ENCODE data around the gene SRP14.
A peak's percentile ranks its signal among the peaks of the same experiment; 100 is the strongest.
"Not testable (repeated sequence)": the region's sequence is repeated elsewhere in the genome, so short reads cannot be mapped to it uniquely, and the experiment has no call there.

SRP14 gene

GRCh38 chr15:40075298-40076044 lies 36.5 kb upstream of the SRP14 start:
- WGBS: 88% methylated on average over 18 of the region's 18 CpGs
- Histone ChIP-seq H3K9me3 (ENCODE audit: insufficient read depth, low read depth, low read length) (no peaks in the 10 kb centered on the region), H3K36me3 (ENCODE audit: insufficient read depth, low read length) (no peaks in the 10 kb centered on the region), H3K4me3 (ENCODE audit: low read length) (no peak overlapping the region), H3K4me1 (ENCODE audit: insufficient read depth, low read length) (peaks cover 5% of the 10 kb centered on the region; the same call in 1 of the 2 replicates), H3K27ac (ENCODE audit: low read depth, low read length) (no peak overlapping the region), H3K9ac (ENCODE audit: low read depth, low read length) (no peak overlapping the region), H3K27me3 (ENCODE audit: insufficient read depth, low read length) (peaks cover 5% of the 10 kb centered on the region; the same call in 1 of the 2 replicates)

DNA sequence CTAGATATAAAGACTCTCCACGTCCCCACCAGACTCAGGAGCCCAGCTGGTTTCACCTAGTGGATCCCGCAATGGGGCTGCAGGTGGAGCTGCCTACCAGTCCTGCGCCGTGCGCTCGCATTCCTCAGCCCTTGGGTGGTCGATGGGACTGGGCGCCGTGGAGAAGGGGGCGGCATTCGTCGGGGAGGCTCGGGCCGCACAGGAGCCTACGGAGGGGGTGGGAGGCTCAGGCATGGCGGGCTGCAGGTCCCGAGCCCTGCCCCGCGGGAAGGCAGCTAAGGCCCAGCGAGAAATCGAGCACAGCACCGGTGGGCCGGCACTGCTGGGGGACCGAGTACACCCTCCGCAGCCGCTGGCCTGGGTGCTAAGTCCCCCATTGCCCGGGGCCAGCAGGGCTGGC lies 35.7 kb upstream of the SRP14 start:
- 96% methylated on average over 16 of the region's 27 CpGs for WGBS

GRCh38 chr15:40073716-40074490 lies 34.9 kb upstream of the SRP14 start:
- not testable (repeated sequence) for H3K9me3 ChIP-seq (ENCODE audit: insufficient read depth, low read depth, low read length); H3K4me3 ChIP-seq (ENCODE audit: low read length)

More for the DNA sequence above, 35.7 kb upstream of the SRP14 start:
- not testable (repeated sequence) for H3K4me3 ChIP-seq (ENCODE audit: low read length); H3K27ac ChIP-seq (ENCODE audit: low read depth, low read length); H3K27me3 ChIP-seq (ENCODE audit: insufficient read depth, low read length); H3K9ac ChIP-seq (ENCODE audit: low read depth, low read length); H3K36me3 ChIP-seq (ENCODE audit: insufficient read depth, low read length); H3K4me1 ChIP-seq (ENCODE audit: insufficient read depth, low read length); H3K9me3 ChIP-seq (ENCODE audit: insufficient read depth, low read depth, low read length)

GRCh38 chr15:40072216-40072990 lies 33.4 kb upstream of the SRP14 start:
- Histone ChIP-seq H3K27ac (ENCODE audit: low read depth, low read length) (no peak overlapping the region), H3K27me3 (ENCODE audit: insufficient read depth, low read length) (no peaks in the 10 kb centered on the region)

More at GRCh38 chr15:40073716-40074490, 34.9 kb upstream of the SRP14 start:
- H3K9ac ChIP-seq (ENCODE audit: low read depth, low read length); H3K27ac ChIP-seq (ENCODE audit: low read depth, low read length); H3K27me3 ChIP-seq (ENCODE audit: insufficient read depth, low read length); H3K36me3 ChIP-seq (ENCODE audit: insufficient read depth, low read length): not testable (repeated sequence)
- 92% methylated on average over 32 of the region's 34 CpGs for WGBS
- peaks cover 11% of the 10 kb centered on the region; the same call in 1 of the 2 replicates for H3K4me1 ChIP-seq (ENCODE audit: insufficient read depth, low read length)

GRCh38 chr15:40070608-40071218 lies 31.7 kb upstream of the SRP14 start:
- peaks cover 28% of the 10 kb centered on the region for H3K4me1 ChIP-seq (ENCODE audit: insufficient read depth, low read length)
- 94% methylated on average over 8 of the region's 8 CpGs for WGBS
- no peak overlapping the region for H3K27ac ChIP-seq (ENCODE audit: low read depth, low read length)
- no peaks in the 10 kb centered on the region for H3K9me3 ChIP-seq (ENCODE audit: insufficient read depth, low read depth, low read length)
- H3K27me3 ChIP-seq (ENCODE audit: insufficient read depth, low read length): no peaks in the 10 kb centered on the region
- no peak overlapping the region for H3K4me3 ChIP-seq (ENCODE audit: low read length)
- no peak overlapping the region for H3K9ac ChIP-seq (ENCODE audit: low read depth, low read length)
- H3K36me3 ChIP-seq (ENCODE audit: insufficient read depth, low read length): no peaks in the 10 kb centered on the region

More at GRCh38 chr15:40072216-40072990, 33.4 kb upstream of the SRP14 start:
- H3K4me1 ChIP-seq (ENCODE audit: insufficient read depth, low read length): peaks cover 20% of the 10 kb centered on the region
- WGBS: 90% methylated on average over 34 of the region's 34 CpGs
- no peak overlapping the region for H3K4me3 ChIP-seq (ENCODE audit: low read length)
- H3K9me3 ChIP-seq (ENCODE audit: insufficient read depth, low read depth, low read length): no peaks in the 10 kb centered on the region
- H3K36me3 ChIP-seq (ENCODE audit: insufficient read depth, low read length): no peaks in the 10 kb centered on the region
- no peak overlapping the region for H3K9ac ChIP-seq (ENCODE audit: low read depth, low read length)

GRCh38 chr15:40070166-40070557 lies 31.2 kb upstream of the SRP14 start:
- H3K4me1 ChIP-seq (ENCODE audit: insufficient read depth, low read length): peaks cover 24% of the 10 kb centered on the region
- H3K36me3 ChIP-seq (ENCODE audit: insufficient read depth, low read length): no peaks in the 10 kb centered on the region
- H3K27ac ChIP-seq (ENCODE audit: low read depth, low read length): no peak overlapping the region
- no peaks in the 10 kb centered on the region for H3K27me3 ChIP-seq (ENCODE audit: insufficient read depth, low read length)
- WGBS: 75% methylated on average over 5 of the region's 5 CpGs
- no peak overlapping the region for H3K4me3 ChIP-seq (ENCODE audit: low read length)
- no peak overlapping the region for H3K9ac ChIP-seq (ENCODE audit: low read depth, low read length)
- no peaks in the 10 kb centered on the region for H3K9me3 ChIP-seq (ENCODE audit: insufficient read depth, low read depth, low read length)

DNA sequence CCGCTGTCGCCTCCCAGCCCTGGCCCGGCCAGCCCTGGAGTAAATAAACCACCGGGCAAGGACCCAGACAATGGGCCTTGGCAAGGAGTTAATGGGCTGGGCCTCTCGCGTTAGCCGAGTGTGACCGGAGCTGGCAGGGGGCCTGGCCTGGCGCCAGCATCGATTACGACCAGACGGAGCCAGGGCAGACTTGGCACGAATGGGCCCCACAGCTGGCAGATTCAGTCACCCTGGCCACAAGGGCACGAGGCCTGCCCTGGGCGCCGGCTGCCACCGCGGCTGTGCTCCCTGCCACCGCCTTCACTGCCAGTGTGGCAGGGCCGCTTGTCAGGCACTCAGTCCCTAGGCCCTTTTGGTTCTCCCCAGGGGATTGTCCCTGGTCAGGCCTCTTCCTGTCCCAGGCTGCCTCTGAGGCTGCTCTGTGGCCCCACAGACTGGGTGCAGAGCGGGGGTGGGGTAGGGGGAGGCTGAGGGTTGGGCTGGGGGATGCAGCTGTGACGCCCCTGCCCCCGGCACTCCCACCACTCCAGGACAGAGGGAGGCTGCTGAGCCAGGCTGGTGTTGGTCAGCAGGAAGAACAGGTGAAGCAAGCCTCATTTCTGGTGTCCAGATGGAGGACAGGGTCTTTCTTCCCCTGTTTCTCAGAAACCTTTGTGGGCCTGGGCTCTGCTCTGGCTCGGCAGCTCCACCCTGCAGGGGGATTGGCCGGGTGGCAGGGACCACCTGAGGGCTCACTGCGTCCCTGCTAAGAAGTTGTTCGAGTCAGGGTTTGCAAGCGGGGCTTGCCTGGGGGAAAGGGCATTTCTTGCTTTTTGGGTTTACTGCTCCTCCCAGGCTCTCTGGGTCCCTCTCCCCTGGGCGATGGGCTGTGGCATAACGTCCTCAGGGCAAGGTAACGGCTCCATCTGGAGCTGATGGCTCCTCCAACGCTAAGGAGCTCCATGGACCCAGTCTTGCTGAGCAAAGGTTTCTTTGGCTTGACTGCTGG lies 30.5 kb upstream of the SRP14 start:
- Histone ChIP-seq H3K27me3 (ENCODE audit: insufficient read depth, low read length) (no peaks in the 10 kb centered on the region), H3K9me3 (ENCODE audit: insufficient read depth, low read depth, low read length) (no peaks in the 10 kb centered on the region), H3K36me3 (ENCODE audit: insufficient read depth, low read length) (no peaks in the 10 kb centered on the region), H3K4me1 (ENCODE audit: insufficient read depth, low read length) (peaks cover 29% of the 10 kb centered on the region), H3K9ac (ENCODE audit: low read depth, low read length) (peak overlapping the region; percentile 26), H3K4me3 (ENCODE audit: low read length) (no peak overlapping the region), H3K27ac (ENCODE audit: low read depth, low read length) (peak overlapping the region; percentile 54; the same call in 1 of the 2 replicates)
- WGBS: 30% methylated on average over 32 of the region's 32 CpGs

DNA sequence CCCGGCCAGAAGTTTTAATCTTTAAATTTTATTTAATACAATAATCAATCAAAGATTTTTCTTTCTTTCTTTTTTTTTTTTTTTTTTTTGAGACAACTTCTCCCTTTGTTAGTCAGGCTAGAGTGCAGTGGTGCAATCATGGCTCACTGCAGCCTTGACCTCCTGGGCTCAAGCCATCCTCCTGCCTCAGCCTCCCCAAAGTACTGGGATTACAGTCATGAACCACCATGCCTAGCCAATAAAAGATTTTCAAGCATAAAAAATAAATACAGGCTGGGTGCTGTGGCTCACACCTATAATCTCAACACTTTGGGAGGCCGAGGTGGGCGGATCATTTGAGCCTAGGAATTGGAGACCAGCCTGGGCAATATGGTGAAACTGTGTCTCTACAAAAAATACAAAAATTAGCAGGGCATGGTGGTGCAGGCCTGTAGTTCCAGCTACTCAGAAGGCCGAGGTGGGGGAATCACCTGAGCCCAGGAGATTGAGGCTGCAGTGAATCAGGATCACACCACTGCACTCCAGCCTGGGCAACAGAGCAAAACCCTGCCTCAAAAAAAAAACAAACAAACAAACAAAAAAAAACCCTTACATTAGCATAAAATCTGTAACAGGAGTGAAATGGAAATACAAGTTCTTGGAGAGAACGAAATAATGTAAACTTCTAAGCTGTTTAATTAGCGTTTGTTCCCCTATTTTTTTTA lies 29.1 kb upstream of the SRP14 start:
- Histone ChIP-seq H3K9me3 (ENCODE audit: insufficient read depth, low read depth, low read length) (no peaks in the 10 kb centered on the region), H3K4me1 (ENCODE audit: insufficient read depth, low read length) (peaks cover 38% of the 10 kb centered on the region), H3K4me3 (ENCODE audit: low read length) (no peak overlapping the region), H3K27ac (ENCODE audit: low read depth, low read length) (no peak overlapping the region), H3K36me3 (ENCODE audit: insufficient read depth, low read length) (no peaks in the 10 kb centered on the region), H3K27me3 (ENCODE audit: insufficient read depth, low read length) (no peaks in the 10 kb centered on the region), H3K9ac (ENCODE audit: low read depth, low read length) (no peak overlapping the region)
- WGBS: 92% methylated on average over 5 of the region's 6 CpGs

DNA sequence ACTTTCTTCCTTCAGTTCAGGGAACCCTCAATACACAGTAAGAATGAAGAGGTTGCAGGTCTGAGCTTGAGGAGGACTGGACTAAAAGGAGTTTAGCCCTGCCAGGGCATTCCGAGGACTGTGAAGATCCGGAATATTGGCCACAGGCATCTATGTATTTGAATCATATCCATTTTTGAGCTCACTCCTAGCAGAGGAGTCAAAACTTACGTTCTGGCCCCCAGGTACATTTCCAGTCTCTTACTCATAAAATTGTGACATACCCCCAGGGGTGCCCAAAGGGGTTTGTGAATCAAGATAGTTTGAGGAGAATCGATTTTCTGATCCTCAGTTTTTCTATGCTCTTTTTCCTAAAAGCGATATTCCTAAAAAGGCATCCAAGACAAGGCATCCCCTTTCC lies 27.6 kb upstream of the SRP14 start:
- Histone ChIP-seq H3K36me3 (ENCODE audit: insufficient read depth, low read length) (no peaks in the 10 kb centered on the region), H3K27me3 (ENCODE audit: insufficient read depth, low read length) (no peaks in the 10 kb centered on the region), H3K4me1 (ENCODE audit: insufficient read depth, low read length) (peaks cover 38% of the 10 kb centered on the region), H3K27ac (ENCODE audit: low read depth, low read length) (no peak overlapping the region), H3K9ac (ENCODE audit: low read depth, low read length) (no peak overlapping the region), H3K9me3 (ENCODE audit: insufficient read depth, low read depth, low read length) (no peaks in the 10 kb centered on the region), H3K4me3 (ENCODE audit: low read length) (no peak overlapping the region)
- WGBS: 92% methylated on average over 5 of the region's 5 CpGs

Data from HUES64 (cell line).